GM23338 (cell line): ENCODE results near the gene IER3IP1. TPM values are rescaled to one million over a fixed set of nuclear protein-coding genes. Genes with fewer than 3 reads are reported as not detected.
A peak's percentile ranks its signal among the peaks of the same experiment; 100 is the strongest.

ENCODE experiments used
- ATAC-seq: fragments of 200-7000 bp; cut with Tn5 transposase; 3 replicates; pipeline ENCODE4 v1.9.1; 2020
- DNase-seq: peaks from one replicate; pipeline ENCODE4 v3.0.0-alpha.2; 2015; ENCODE audit warnings: low spot score
- H2AFZ ChIP-seq: fragments of 200-600 bp; sonication (generic); 2 replicates; pipeline ENCODE4 v1.8.0; 2016; ENCODE audit warnings: antibody characterized with exemption, mild to moderate bottlenecking, moderate library complexity
- H3F3A ChIP-seq: fragments of 200-600 bp; sonication (generic); replicated peaks from 2 replicates; pipeline ENCODE4 v1.8.0; 2017; ENCODE audit warnings: antibody characterized with exemption, mixed run types, low read depth
- H3K27ac ChIP-seq: fragments of 200-600 bp; sonication (generic); 2 replicates; pipeline ENCODE4 v1.6.1; 2016; ENCODE audit warnings: low read depth
- H3K27me3 ChIP-seq: fragments of 200-600 bp; sonication (generic); 2 replicates; pipeline ENCODE4 v1.8.0; 2016; ENCODE audit warnings: mild to moderate bottlenecking, mixed run types, moderate library complexity; ENCODE audit not compliant: insufficient read depth
- H3K36me3 ChIP-seq: fragments of 200-600 bp; sonication (generic); 2 replicates; pipeline ENCODE4 v1.8.0; 2016; ENCODE audit warnings: mild to moderate bottlenecking; ENCODE audit not compliant: insufficient read depth
- H3K4me1 ChIP-seq: fragments of 200-600 bp; sonication (generic); 2 replicates; pipeline ENCODE4 v1.8.0; 2016; ENCODE audit warnings: mild to moderate bottlenecking, moderate library complexity; ENCODE audit not compliant: insufficient read depth
- H3K4me2 ChIP-seq: fragments of 200-600 bp; sonication (generic); 2 replicates; pipeline ENCODE4 v1.7.1; 2017; ENCODE audit warnings: mixed run types
- H3K4me3 ChIP-seq: fragments of 200-600 bp; sonication (generic); 2 replicates; pipeline ENCODE4 v1.6.1; 2016; ENCODE audit warnings: mixed run types
- H3K79me2 ChIP-seq: fragments of 200-600 bp; sonication (generic); replicated peaks from 2 replicates; pipeline ENCODE4 v1.8.0; 2017; ENCODE audit warnings: mild to moderate bottlenecking; ENCODE audit not compliant: insufficient read depth
- H3K9me2 ChIP-seq: fragments of 200-600 bp; sonication (generic); 2 replicates; pipeline ENCODE4 v1.8.0; 2017; ENCODE audit not compliant: insufficient read depth
- H4K20me1 ChIP-seq: fragments of 200-600 bp; sonication (generic); replicated peaks from 2 replicates; pipeline ENCODE4 v1.8.0; 2017; ENCODE audit warnings: mild to moderate bottlenecking; ENCODE audit not compliant: insufficient read depth
- H3K27ac Mint-ChIP-seq: 2 replicates; pipeline ENCODE4 v1.8.0; 2020; ENCODE audit warnings: inconsistent platforms, mild to moderate bottlenecking, moderate library complexity, mixed read lengths
- H3K27me3 Mint-ChIP-seq: 3 replicates; pipeline ENCODE4 v1.8.0; 2022; ENCODE audit warnings: low read depth, mild to moderate bottlenecking, moderate library complexity, mixed read lengths, inconsistent platforms; ENCODE audit not compliant: insufficient read depth, poor library complexity
- H3K36me3 Mint-ChIP-seq: 3 replicates; pipeline ENCODE4 v1.8.0; 2021; ENCODE audit warnings: low read depth, mild to moderate bottlenecking, inconsistent platforms, moderate library complexity, mixed read lengths
- H3K4me1 Mint-ChIP-seq: 3 replicates; pipeline ENCODE4 v1.8.0; 2020; ENCODE audit warnings: mild to moderate bottlenecking, inconsistent platforms, mixed read lengths
- H3K4me3 Mint-ChIP-seq: 3 replicates; pipeline ENCODE4 v1.8.0; 2021; ENCODE audit warnings: moderate library complexity, mild to moderate bottlenecking, inconsistent platforms, mixed read lengths
- H3K9me3 Mint-ChIP-seq: 3 replicates; pipeline ENCODE4 v1.8.0; 2020; ENCODE audit warnings: moderate library complexity, mild to moderate bottlenecking, inconsistent platforms, mixed read lengths
- CREB1 ChIP-seq: fragments of 250-450 bp; sonication (Bioruptor Pico); IDR thresholded peaks from 2 replicates; pipeline ENCODE4 v1.5.0; 2020; ENCODE audit warnings: low read depth, mild to moderate bottlenecking, moderate library complexity
- EZH2phosphoT487 ChIP-seq: fragments of 200-600 bp; sonication (generic); IDR thresholded peaks from one replicate; pipeline ENCODE4 v1.8.1; 2018; ENCODE audit warnings: antibody characterized with exemption; ENCODE audit not compliant: unreplicated experiment
- JUNB ChIP-seq: IDR thresholded peaks from one replicate; pipeline ENCODE4 v1.6.1; 2016; ENCODE audit warnings: antibody characterized with exemption; ENCODE audit not compliant: unreplicated experiment
- POLR2AphosphoS5 ChIP-seq: IDR thresholded peaks from 2 replicates; pipeline ENCODE4 v1.6.1; 2016; ENCODE audit warnings: antibody characterized with exemption, low read depth
- STAT1 ChIP-seq: IDR thresholded peaks from one replicate; pipeline ENCODE4 v1.6.1; 2016; ENCODE audit warnings: antibody characterized with exemption; ENCODE audit not compliant: unreplicated experiment
- ZNF114 ChIP-seq: fragments of 250-450 bp; sonication (Bioruptor Pico); IDR thresholded peaks from 2 replicates; pipeline ENCODE4 v1.5.0; 2020; ENCODE audit warnings: mild to moderate bottlenecking, moderate library complexity
- ZNF462 ChIP-seq: fragments of 250-450 bp; sonication (Bioruptor Pico); IDR thresholded peaks from 2 replicates; pipeline ENCODE4 v1.5.0; 2020; ENCODE audit warnings: mild to moderate bottlenecking, moderate library complexity
- polyA plus RNA-seq: library from polyadenylated mRNA; unstranded; fragments of >200 nt; fragmentation: Nextera tagmentation; extraction: Ambion mirVana; gene quantifications from 2 replicates; pipeline ENCODE4 v1.2.1, GENCODE V29; 2016
- total RNA-seq: library from RNA; depleted of rRNA; stranded (reverse); fragments of >200 nt; shearing (Covaris generic); gene quantifications from 2 replicates; pipeline ENCODE4 v1.2.3, GENCODE V29; 2014
- TF ChIP-seq, protein P1 (sequence below): IDR thresholded peaks from 2 replicates; pipeline ENCODE4 v1.6.1; 2016; ENCODE audit warnings: antibody characterized with exemption
- TF ChIP-seq, protein P2 (sequence below): IDR thresholded peaks from one replicate; pipeline ENCODE4 v1.6.1; 2018; ENCODE audit warnings: antibody characterized with exemption; ENCODE audit not compliant: unreplicated experiment

Gene IER3IP1
- total and polyA plus RNA-seq, 2 experiments from 2014 or later: 12.2 to 24.0 TPM

GRCh38 chr18:47113796-47114540, 62.2 kb downstream of the IER3IP1 start:
- Histone ChIP-seq H3K4me2 (no peak overlapping the region), H4K20me1 (no peaks in the 10 kb centered on the region; the same call in 1 of the 2 replicates), H3K79me2 (no peaks in the 10 kb centered on the region), H3K27me3 (no peaks in the 10 kb centered on the region), H3K36me3 (peaks cover 9% of the 10 kb centered on the region), H3K4me3 (no peak overlapping the region), H3K4me1 (peaks cover 22% of the 10 kb centered on the region), H3K9me2 (no peaks in the 10 kb centered on the region), H3K27ac (no peak overlapping the region; the same call in 1 of the 2 replicates), H2AFZ (no peak overlapping the region), H3F3A (no peaks in the 10 kb centered on the region)
- H3K36me3 Mint-ChIP-seq: peaks cover 33% of the 10 kb centered on the region
- H3K27ac Mint-ChIP-seq: peak overlapping the region; percentile 64; the same call in 1 of the 2 replicates
- H3K27me3 Mint-ChIP-seq: no peaks in the 10 kb centered on the region
- H3K4me3 Mint-ChIP-seq: no peak overlapping the region
- H3K9me3 Mint-ChIP-seq: no peaks in the 10 kb centered on the region
- ATAC-seq: peak; percentile 76
- peaks cover 43% of the 10 kb centered on the region for H3K4me1 Mint-ChIP-seq
- DNase-seq: peak; percentile 61
- TF ChIP-seq POLR2AphosphoS5 (no peak), CREB1 (CRISPR knock-in tag) (no peak), ZNF462 (no peak), ZNF114 (CRISPR knock-in tag) (no peak), STAT1 (no peak), EZH2phosphoT487 (no peak), JUNB (no peak)
- TF ChIP-seq, protein P1, sequence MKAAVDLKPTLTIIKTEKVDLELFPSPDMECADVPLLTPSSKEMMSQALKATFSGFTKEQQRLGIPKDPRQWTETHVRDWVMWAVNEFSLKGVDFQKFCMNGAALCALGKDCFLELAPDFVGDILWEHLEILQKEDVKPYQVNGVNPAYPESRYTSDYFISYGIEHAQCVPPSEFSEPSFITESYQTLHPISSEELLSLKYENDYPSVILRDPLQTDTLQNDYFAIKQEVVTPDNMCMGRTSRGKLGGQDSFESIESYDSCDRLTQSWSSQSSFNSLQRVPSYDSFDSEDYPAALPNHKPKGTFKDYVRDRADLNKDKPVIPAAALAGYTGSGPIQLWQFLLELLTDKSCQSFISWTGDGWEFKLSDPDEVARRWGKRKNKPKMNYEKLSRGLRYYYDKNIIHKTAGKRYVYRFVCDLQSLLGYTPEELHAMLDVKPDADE: no peak
- TF ChIP-seq, protein P2, sequence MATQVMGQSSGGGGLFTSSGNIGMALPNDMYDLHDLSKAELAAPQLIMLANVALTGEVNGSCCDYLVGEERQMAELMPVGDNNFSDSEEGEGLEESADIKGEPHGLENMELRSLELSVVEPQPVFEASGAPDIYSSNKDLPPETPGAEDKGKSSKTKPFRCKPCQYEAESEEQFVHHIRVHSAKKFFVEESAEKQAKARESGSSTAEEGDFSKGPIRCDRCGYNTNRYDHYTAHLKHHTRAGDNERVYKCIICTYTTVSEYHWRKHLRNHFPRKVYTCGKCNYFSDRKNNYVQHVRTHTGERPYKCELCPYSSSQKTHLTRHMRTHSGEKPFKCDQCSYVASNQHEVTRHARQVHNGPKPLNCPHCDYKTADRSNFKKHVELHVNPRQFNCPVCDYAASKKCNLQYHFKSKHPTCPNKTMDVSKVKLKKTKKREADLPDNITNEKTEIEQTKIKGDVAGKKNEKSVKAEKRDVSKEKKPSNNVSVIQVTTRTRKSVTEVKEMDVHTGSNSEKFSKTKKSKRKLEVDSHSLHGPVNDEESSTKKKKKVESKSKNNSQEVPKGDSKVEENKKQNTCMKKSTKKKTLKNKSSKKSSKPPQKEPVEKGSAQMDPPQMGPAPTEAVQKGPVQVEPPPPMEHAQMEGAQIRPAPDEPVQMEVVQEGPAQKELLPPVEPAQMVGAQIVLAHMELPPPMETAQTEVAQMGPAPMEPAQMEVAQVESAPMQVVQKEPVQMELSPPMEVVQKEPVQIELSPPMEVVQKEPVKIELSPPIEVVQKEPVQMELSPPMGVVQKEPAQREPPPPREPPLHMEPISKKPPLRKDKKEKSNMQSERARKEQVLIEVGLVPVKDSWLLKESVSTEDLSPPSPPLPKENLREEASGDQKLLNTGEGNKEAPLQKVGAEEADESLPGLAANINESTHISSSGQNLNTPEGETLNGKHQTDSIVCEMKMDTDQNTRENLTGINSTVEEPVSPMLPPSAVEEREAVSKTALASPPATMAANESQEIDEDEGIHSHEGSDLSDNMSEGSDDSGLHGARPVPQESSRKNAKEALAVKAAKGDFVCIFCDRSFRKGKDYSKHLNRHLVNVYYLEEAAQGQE: no peak
